ENCODE results near the gene ASB7.

The ASB7 gene

DNA sequence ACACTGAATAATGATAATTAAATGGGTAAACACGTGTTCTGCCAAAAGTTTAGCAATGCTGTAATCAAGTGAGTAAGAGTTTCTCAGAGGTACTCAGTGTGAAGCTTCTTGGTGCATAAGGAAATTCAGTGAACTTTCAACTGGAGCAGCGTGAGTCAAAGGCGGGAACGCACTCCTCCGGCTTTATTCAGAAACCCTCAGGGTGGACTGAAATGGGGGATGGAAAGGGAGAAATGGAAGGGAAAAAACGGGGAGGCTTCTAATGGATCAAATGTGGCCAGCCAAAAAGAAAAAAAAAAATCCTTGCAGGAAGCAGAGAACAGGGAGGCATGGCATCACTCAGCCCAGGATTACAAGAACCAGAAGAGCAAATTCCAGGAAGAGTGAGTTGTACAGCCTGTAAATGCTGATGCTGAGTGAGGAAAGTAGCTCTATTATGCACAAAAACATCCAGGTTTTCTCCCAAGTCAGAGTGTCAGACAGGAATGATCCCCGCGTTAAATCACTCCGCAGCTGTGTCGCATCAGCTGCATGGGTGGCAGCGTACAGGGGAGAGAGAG, 85.3 kb downstream of the ASB7 start:
- DNase-seq: no peak

DNA sequence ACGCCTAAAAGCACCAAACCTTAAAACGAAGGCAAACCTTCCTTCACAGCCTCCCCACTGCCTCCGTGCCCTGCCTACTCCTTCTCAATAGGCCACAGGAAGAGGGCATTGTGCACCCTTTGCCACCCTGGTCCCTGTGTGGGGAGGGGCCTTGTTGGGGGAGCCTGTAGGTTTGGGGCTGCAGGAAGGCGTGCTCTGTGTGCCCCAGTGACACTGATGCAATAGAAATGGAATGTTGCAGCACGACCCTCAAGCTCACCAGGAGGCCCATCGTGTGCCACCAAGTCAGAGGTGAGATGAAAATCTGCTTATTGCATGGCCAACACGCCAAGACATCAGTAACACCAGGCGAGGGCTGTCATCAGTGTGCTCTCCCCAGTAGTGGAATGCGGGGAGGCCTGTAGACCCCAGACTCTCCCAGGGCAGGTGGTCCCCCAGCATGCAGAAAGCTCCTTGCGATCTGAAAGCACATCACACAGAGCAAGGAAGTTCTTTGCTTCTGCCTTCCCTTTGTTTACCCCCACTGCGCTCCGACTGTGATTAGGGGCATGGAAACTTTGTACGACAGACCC, 86.2 kb downstream of the ASB7 start:
- no peak for DNase-seq

DNA sequence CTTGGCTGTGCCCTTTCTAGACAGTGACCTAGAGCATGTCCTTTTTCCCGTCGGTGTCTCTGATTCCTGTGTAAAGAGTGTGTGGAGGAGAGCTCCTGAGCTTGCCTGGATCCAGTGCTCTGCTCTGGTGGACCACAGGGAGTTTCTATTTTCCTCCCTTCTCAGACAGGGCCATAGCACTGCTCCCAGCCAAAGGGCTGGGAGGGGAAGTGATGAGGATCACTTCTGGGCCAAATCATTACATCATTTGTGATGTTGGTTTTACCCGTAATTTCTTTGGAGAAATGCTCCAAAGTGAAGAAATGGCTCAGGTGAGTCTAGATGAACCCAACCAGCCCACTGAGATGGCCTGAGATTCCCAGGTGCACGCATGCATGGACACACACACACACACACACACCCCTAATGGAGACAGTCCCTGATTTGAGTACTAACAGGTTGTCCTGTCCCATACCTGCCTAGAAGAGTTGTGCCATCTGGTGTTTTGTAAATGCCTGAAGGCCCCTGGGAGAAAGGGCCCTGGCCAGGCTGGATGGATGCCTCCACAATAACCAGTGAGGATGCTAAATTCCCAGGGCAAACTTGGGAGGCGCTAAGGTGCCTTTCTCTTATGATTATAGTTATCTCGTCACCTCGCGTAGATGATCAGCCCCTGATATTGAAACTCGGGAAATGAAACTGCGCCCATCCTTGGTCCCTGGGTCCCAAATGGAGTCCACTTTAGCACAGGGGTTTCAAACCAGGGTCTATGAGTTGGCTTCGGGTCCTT, 86.9 kb downstream of the ASB7 start:
- no peak for DNase-seq

DNA sequence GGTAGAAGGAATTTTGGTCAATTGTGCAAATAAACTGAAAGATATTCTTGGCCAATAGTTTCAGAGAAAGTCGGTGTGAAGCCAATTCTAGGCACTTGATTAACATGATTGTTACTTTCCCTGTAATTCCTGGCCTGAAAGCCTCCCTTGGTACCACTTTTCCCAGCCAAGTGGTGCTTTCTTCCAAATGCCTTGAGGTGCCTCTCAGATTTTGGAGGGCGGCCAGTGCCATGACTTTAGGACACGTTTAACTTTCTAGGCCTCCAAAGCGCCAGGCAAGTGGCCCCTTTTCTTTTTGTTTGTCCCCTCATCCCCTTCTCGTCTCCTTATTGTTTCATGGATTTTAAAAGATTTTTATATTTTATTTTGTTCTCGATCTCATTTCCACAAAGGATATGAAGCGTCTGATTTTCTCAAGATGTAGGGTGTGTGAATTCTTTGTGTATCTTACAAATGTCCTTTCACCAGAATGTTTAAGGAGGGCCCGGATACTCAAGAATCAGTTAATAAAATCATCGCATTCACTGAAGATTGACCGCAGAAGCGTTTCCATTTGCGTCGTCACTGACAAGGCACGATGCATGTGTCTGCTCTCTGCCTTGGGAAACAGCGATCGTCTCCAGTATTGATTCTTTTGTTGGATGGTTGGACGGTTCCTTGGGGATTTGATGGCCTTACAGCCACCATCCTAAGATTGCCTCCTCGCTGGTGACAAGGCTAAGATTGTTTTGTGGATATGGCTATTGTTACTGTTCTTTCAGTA, 87.8 kb downstream of the ASB7 start:
- DNase-seq: no peak

DNA sequence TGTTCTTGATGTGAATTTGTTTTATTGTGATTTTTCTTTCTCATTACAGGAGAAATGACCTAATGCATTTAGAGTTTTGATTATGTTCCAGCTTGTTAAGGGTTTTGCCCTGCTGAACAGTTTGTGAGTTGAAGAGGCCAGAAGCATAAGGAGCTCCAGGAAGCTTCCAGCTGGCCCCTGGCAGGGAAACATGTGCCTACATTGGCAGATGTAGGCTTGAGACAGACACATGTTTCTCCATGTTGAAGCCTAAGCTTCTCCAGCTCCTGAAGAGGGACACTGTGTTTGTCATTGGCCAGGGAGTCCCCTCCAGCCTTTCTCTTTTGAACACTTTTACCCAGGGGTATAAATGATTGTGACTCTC, 88.4 kb downstream of the ASB7 start:
- no peak for DNase-seq

DNA sequence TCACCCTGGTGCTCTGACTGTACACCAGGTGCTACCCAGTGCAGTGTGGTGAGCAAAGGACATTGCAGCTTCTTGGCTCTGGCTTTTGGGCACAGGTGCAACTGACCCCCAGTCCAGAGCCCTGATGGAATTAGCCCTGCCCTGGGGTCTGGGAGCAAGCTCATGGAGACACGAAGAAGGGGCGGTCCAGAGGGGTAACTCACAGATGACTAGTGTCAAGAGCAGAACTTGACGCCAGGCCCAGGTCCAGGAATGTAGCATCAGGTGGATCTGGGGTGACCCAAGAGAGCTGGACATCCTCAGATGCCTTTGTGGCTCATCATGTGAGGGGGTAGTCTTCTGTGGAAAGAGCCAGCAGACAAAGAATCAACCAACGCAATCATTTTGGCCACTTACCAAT, 88.9 kb downstream of the ASB7 start:
- DNase-seq: no peak

DNA sequence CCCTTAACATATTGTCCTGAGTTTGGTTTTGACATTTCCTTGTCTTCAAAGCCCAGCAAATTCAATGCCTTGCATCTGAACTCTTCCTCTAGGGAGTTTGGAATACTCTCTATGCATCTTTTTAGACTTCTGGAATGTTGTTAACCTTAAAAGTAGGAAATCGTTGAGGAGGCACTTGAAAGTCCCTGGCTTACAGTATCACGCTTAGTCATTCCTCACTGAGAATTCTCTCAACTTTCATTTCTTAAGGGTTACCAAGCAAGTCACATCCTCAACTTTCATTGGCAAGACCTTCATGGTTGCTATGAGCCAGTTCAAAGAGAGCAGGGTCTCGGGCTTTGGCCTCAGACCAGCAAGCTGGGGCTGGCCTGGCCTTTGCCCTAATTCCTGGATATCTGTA, 89.9 kb downstream of the ASB7 start:
- DNase-seq: no peak

DNA sequence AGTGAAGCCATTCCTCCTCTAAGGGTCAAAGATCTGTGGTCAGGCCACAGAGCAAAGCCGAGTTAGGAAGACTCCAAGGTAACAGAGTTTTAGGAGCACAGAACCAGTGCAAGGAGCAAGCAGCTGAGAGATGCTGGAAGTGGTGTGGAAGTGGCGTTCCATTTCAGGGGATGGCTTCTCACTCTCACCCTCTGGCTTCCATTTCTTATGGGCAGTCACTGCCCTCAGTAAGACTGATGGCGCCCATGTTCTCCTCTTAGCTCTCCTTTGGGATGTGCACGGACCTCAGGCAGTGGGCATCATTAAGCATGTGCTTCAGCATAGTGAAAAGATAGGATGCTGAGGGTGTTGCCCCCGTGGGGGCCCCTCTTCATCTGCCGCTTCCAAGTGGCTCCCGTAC, 90.3 kb downstream of the ASB7 start:
- no peak for DNase-seq

DNA sequence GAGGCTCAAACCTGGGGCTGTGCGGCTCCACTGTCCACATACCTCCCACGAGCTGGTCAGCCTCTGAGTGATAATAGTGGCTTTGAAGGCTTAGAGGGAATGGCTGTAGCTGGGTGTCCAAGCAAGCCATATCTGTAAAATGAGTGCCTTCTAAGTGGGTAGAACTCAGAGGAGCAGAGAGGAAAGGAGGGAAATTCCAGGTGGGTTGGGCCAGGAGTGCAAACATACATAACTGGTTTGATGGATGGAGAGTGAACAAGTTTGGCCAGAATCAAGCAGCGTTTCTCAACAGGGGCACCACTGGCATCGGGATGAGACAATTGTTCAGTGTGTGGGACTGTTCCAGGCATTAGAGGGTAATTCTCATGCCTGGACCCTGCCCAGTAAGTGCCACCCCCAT, 91.1 kb downstream of the ASB7 start:
- no peak for DNase-seq

DNA sequence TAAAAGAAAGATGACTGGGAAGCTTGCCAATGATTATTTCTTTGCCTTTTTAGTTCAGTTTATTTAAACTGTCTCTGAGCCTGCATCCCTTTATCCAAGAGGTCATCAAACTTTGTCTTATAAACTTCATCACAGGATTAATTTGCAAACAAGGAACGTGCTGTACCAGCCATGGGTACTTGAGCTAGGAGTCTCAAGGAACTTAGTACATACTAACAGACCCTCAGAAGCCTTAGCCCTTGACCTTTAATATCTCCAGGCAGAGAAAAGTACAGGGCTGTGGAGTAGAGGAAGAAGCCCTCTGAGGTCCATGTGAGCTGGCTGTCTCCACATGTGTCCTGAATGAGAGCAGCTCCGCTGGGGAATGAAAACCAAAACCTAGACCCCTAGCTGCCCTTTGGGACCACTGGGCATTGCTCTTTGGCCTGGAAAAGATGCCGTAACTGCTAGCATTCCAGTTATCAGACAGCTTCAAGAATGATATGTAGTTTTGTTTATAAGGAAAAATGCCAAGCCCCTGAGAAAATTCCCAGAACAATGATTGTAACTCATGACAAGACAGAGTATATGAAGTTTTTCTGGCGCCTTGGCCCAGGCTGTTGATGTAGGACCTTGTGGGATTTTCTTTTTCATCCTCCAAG, 92.1 kb downstream of the ASB7 start:
- no peak for DNase-seq

DNA sequence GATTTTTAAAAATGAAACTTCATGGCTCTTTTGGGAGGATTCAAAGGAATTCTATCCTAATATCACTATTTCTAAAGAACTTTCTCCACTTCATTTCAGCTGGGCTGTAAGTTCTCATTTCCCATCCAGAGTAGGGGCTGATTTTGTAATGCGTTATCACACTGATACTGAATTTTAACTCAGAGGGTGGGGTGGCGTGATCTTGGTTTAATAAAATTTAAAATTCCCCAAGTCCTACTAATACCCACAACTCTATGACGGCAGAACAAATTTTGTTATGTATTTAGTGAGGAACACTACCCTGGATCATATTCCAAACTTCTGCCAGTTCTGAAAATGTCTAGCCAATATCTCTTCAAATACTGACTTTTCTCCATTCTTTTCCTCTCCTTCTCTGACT, 92.7 kb downstream of the ASB7 start:
- no peak for DNase-seq

DNA sequence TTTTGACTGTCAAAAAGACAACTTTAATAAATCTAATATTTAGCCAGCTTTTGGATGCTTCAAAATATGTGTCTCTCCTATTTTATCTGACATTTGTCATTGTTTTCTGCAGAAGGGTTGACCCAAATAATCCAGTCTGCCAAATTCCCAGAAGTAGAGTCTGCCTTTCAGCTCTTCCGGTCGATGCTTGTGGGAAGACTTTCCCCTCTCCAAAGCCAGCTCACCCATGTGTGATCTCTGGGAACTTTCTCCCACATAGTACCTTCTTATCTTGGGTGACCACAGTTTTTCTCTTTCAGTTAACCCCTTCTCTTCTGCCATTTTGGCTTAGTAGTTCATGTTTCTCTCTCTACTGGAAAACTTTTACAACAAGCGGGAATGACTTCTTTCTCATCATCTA, 94.1 kb downstream of the ASB7 start:
- no peak for DNase-seq
